Fibroblast of lung (primary cell): ENCODE data around the gene MADCAM1. TPM values are rescaled to one million over a fixed set of nuclear protein-coding genes. Genes with fewer than 3 reads are reported as not detected.

Experiments
- DNase-seq, 2 donors: peaks; one replicate each; pipeline versions ENCODE4 v3.0.0 to v3.0.0-alpha.2; 2010; ENCODE audit warnings: low read depth in 2 of 2
- H2AFZ ChIP-seq: 2 replicates; pipeline ENCODE4 v1.5.1; 2012; ENCODE audit warnings: low read length, control low read depth, inconsistent platforms
- H3K27ac ChIP-seq: 2 replicates; pipeline ENCODE4 v1.5.1; 2011; ENCODE audit warnings: low read length, control low read depth; ENCODE audit not compliant: insufficient read depth
- H3K27me3 ChIP-seq: 2 replicates; pipeline ENCODE4 v1.5.1; 2011; ENCODE audit warnings: mild to moderate bottlenecking, low read length; ENCODE audit not compliant: control insufficient read depth, insufficient read depth
- H3K36me3 ChIP-seq: 2 replicates; pipeline ENCODE4 v1.5.1; 2011; ENCODE audit warnings: low read length; ENCODE audit not compliant: control insufficient read depth, insufficient read depth
- H3K4me1 ChIP-seq: 2 replicates; pipeline ENCODE4 v1.5.1; 2011; ENCODE audit warnings: low read length; ENCODE audit not compliant: control insufficient read depth, insufficient read depth; ENCODE audit errors: extremely low read depth
- H3K4me2 ChIP-seq: 2 replicates; pipeline ENCODE4 v1.5.1; 2011; ENCODE audit warnings: low read length, control low read depth; ENCODE audit not compliant: insufficient read depth; ENCODE audit errors: extremely low read depth
- H3K4me3 ChIP-seq, 4 experiments: fragments of 200-600 bp in 1 of 4; sonication (generic) in 1 of 4; replicated peaks in 1 of 4; 2 replicates each; pipeline ENCODE4 v1.5.1; 2011 to 2016; ENCODE audit warnings: low read length in 4 of 4, low read depth in 3 of 4, mild to moderate bottlenecking in 3 of 4, control low read depth in 2 of 4, inconsistent platforms in 1 of 4, mixed read lengths in 1 of 4; ENCODE audit not compliant: insufficient read depth in 1 of 4; ENCODE audit errors: control extremely low read depth in 1 of 4
- H3K79me2 ChIP-seq: 2 replicates; pipeline ENCODE4 v1.5.1; 2012; ENCODE audit warnings: mild to moderate bottlenecking, low read length, inconsistent platforms; ENCODE audit not compliant: control insufficient read depth, insufficient read depth
- H3K9ac ChIP-seq: 2 replicates; pipeline ENCODE4 v1.5.1; 2011; ENCODE audit warnings: mild to moderate bottlenecking, low read length, control low read depth; ENCODE audit not compliant: insufficient read depth
- H3K9me3 ChIP-seq: 2 replicates; pipeline ENCODE4 v1.5.1; 2012; ENCODE audit warnings: low read depth, low read length; ENCODE audit not compliant: control insufficient read depth, insufficient read depth
- H4K20me1 ChIP-seq: 2 replicates; pipeline ENCODE4 v1.5.1; 2011; ENCODE audit warnings: low read length; ENCODE audit not compliant: control insufficient read depth, insufficient read depth; ENCODE audit errors: extremely low read depth
- EZH2 ChIP-seq: IDR thresholded peaks from 2 replicates; pipeline ENCODE4 v1.5.1; 2012; ENCODE audit warnings: low read length, control low read depth, mild to moderate bottlenecking; ENCODE audit errors: missing control alignments
- polyA plus RNA-seq, 2 donors: library from polyadenylated mRNA; depleted of rRNA in 1 of 2; stranded (reverse) in 1 of 2; unstranded in 1 of 2; fragments of >200 nt; gene quantifications; 2 replicates each; pipeline ENCODE4 v1.2.1, GENCODE V29; 2011 to 2012; ENCODE audit warnings: missing spikeins in 1 of 2
- total RNA-seq: library from RNA; depleted of rRNA; stranded (reverse); fragments of >200 nt; gene quantifications from 2 replicates; pipeline ENCODE4 v1.2.1, GENCODE V29; 2014
- TF ChIP-seq, protein P1 (sequence below), 2 donors: IDR thresholded peaks in 1 of 2; conservative IDR thresholded peaks in 1 of 2; 1 replicate in 1 of 2; 2 replicates in 1 of 2; pipeline ENCODE4 v1.5.1; 2011 to 2012; ENCODE audit warnings: low read length in 2 of 2, control low read depth in 1 of 2, inconsistent platforms in 1 of 2, low read depth in 1 of 2, mild to moderate bottlenecking in 1 of 2

MADCAM1 gene
- total and polyA plus RNA-seq, 2 donors (not counting 1 experiment from before 2014, with no cell fraction given) = 0.17 TPM; not detected in 1

DNA sequence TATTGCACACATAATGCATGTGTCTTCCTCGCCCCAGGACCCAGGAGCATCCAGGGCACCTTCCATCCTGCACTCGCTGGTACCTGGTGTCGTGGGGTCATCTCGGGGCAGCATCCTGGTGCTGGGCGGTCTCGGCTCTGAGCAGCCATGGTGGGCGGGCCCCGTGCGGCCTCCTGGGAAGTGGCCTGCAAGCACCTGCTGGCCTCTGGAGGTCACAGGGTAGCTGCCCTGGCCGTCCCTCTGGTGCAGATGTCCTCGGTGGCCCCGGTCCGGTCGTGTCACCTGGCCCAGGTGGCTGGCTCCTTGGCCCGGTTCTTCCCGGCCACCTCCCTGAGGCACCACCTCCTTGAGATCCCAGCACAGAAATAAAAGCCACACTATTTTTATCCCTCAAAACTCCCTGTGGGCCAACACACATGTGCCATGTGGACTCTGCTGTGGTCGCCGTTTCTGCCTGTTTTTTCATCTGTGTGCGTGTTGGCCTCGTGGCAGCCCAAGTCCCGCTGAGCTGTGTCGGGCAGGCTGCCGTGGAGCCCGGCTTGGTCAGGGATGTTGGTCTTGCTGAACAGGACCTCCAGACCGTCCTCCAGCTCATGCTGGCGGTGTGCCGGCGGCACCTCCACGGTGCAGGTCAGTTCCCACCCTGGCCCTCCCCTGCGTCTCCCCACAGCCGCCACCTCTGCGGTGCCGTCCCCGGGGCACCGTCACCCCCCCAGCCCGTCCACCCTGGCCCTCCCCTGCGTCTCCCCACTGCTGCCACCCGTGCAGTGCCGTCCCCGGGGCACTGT, 42.5 kb downstream of the MADCAM1 start:
- DNase-seq = no peak
- H2AFZ ChIP-seq = no peak overlapping the region
- TF ChIP-seq, protein P1, sequence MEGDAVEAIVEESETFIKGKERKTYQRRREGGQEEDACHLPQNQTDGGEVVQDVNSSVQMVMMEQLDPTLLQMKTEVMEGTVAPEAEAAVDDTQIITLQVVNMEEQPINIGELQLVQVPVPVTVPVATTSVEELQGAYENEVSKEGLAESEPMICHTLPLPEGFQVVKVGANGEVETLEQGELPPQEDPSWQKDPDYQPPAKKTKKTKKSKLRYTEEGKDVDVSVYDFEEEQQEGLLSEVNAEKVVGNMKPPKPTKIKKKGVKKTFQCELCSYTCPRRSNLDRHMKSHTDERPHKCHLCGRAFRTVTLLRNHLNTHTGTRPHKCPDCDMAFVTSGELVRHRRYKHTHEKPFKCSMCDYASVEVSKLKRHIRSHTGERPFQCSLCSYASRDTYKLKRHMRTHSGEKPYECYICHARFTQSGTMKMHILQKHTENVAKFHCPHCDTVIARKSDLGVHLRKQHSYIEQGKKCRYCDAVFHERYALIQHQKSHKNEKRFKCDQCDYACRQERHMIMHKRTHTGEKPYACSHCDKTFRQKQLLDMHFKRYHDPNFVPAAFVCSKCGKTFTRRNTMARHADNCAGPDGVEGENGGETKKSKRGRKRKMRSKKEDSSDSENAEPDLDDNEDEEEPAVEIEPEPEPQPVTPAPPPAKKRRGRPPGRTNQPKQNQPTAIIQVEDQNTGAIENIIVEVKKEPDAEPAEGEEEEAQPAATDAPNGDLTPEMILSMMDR (conservative IDR thresholded peaks at IDR 0.05 in 1 of 2, IDR thresholded peaks at IDR 0.05 in 1 of 2; ENCODE audit: low read depth in 1 of 2, low read length in 2 of 2) = no peak
- no peak for TF ChIP-seq EZH2
- H4K20me1 ChIP-seq = no peaks in the 10 kb centered on the region
- H3K79me2 ChIP-seq = peaks cover 22% of the 10 kb centered on the region
- no peaks in the 10 kb centered on the region for H3K9me3 ChIP-seq
- H3K4me1 ChIP-seq = no peaks in the 10 kb centered on the region
- H3K9ac ChIP-seq = no peak overlapping the region
- peaks cover 25% of the 10 kb centered on the region for H3K36me3 ChIP-seq
- H3K4me3 ChIP-seq = no peak overlapping the region
- H3K27me3 ChIP-seq = no peaks in the 10 kb centered on the region
- no peak overlapping the region for H3K4me2 ChIP-seq
- no peak overlapping the region for H3K27ac ChIP-seq

GRCh38 chr19:539429-540030, 43.2 kb downstream of the MADCAM1 start:
- H3K4me1 ChIP-seq = no peaks in the 10 kb centered on the region
- no peak for TF ChIP-seq EZH2
- TF ChIP-seq, protein P1 (conservative IDR thresholded peaks at IDR 0.05 in 1 of 2, IDR thresholded peaks at IDR 0.05 in 1 of 2; ENCODE audit: low read depth in 1 of 2, low read length in 2 of 2) = no peak

DNA sequence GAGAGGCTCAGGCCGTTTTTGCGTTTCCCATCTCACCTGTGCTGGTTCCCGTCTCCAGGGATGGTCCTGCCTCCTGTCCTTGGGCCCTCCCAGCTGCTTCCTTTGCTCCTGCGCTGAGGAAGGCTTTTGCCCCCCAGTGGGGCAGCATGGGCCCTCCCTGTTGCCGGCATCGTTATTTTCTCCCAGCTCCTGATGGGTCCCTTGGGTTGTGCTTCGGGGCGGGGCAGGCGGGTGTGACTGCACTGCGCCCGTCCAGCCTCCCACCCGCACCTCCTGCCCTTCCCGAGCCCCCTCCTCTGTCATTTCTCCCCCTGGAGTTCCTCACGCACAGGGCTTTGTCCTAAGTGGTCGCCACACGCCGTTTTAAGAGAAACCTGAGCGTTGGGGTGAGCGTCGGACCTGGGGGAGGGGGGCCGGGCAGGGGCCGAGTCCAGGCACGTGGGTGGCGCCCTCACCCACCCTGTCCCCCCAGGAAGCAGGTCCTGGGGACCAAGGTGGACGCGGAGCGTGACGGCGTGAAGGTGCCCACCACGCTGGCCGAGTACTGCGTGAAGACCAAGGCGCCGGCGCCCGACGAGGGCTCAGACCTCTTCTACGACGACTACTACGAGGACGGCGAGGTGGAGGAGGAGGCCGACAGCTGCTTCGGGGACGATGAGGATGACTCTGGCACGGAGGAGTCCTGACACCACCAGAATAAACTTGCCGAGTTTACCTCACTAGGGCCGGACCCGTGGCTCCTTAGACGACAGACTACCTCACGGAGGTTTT, 44.8 kb downstream of the MADCAM1 start:
- no peak for DNase-seq
- TF ChIP-seq EZH2 = no peak
- TF ChIP-seq, protein P1 (conservative IDR thresholded peaks at IDR 0.05 in 1 of 2, IDR thresholded peaks at IDR 0.05 in 1 of 2; ENCODE audit: low read depth in 1 of 2, low read length in 2 of 2) = no peak
- no peak overlapping the region for H3K27ac ChIP-seq
- peaks cover 2% of the 10 kb centered on the region for H3K79me2 ChIP-seq
- H3K4me3 ChIP-seq = no peak overlapping the region
- H3K36me3 ChIP-seq = peaks cover 21% of the 10 kb centered on the region
- H4K20me1 ChIP-seq = no peaks in the 10 kb centered on the region
- no peak overlapping the region for H3K9ac ChIP-seq
- no peaks in the 10 kb centered on the region for H3K4me1 ChIP-seq
- H3K9me3 ChIP-seq = no peaks in the 10 kb centered on the region
- no peak overlapping the region for H2AFZ ChIP-seq
- H3K27me3 ChIP-seq = no peaks in the 10 kb centered on the region
- H3K4me2 ChIP-seq = no peak overlapping the region

More at GRCh38 chr19:539429-540030, 43.2 kb downstream of the MADCAM1 start:
- Histone ChIP-seq H3K27ac (no peak overlapping the region), H3K27me3 (no peaks in the 10 kb centered on the region), H3K9me3 (no peaks in the 10 kb centered on the region), H3K9ac (no peak overlapping the region), H3K4me3 (no peak overlapping the region), H2AFZ (no peak overlapping the region), H3K4me2 (no peak overlapping the region), H3K36me3 (peaks cover 25% of the 10 kb centered on the region), H3K79me2 (peaks cover 16% of the 10 kb centered on the region), H4K20me1 (no peaks in the 10 kb centered on the region)
- no peak for DNase-seq
